MM.1S (cell line): Measurements from ENCODE around the gene POP5.

Experiments
- EZH2phosphoT487 ChIP-seq: fragments of 300-600 bp; sonication (generic); IDR thresholded peaks from 2 replicates; pipeline ENCODE4 v1.6.1; 2018; ENCODE audit warnings: antibody characterized with exemption, low read length
- TF ChIP-seq, protein P1 (sequence below): fragments of 300-600 bp; sonication (generic); IDR thresholded peaks from 2 replicates; pipeline ENCODE4 v1.5.1; 2016; ENCODE audit warnings: antibody characterized with exemption, low read length, mixed read lengths

- TF ChIP-seq, protein P1, sequence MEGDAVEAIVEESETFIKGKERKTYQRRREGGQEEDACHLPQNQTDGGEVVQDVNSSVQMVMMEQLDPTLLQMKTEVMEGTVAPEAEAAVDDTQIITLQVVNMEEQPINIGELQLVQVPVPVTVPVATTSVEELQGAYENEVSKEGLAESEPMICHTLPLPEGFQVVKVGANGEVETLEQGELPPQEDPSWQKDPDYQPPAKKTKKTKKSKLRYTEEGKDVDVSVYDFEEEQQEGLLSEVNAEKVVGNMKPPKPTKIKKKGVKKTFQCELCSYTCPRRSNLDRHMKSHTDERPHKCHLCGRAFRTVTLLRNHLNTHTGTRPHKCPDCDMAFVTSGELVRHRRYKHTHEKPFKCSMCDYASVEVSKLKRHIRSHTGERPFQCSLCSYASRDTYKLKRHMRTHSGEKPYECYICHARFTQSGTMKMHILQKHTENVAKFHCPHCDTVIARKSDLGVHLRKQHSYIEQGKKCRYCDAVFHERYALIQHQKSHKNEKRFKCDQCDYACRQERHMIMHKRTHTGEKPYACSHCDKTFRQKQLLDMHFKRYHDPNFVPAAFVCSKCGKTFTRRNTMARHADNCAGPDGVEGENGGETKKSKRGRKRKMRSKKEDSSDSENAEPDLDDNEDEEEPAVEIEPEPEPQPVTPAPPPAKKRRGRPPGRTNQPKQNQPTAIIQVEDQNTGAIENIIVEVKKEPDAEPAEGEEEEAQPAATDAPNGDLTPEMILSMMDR = no peak
- TF ChIP-seq EZH2phosphoT487 = no peak
Measured at GRCh38 chr12:120598674-120599463, 17.7 kb upstream of the POP5 start.
